Tibial nerve (tissue), 4 donors: ENCODE measurements around the gene ABCB11.

Experiments used
- EP300 ChIP-seq, 2 donors: sonication (generic); formaldehyde crosslinking; IDR thresholded peaks; one replicate each; pipeline ENCODE4 v1.6.1; 2017; ENCODE audit warnings: antibody characterized with exemption in 2 of 2, mild to moderate bottlenecking in 1 of 2
- TF ChIP-seq, protein P1 (sequence below), 5 experiments: fragments of 200-600 bp in 3 of 5; fragments of 450-650 bp in 2 of 5; sonication (generic) in 3 of 5; IDR thresholded peaks; one replicate each; pipeline ENCODE4 v1.5.1; 2016 to 2019; ENCODE audit warnings: antibody characterized with exemption in 5 of 5, mild to moderate bottlenecking in 3 of 5, moderate library complexity in 2 of 5

DNA sequence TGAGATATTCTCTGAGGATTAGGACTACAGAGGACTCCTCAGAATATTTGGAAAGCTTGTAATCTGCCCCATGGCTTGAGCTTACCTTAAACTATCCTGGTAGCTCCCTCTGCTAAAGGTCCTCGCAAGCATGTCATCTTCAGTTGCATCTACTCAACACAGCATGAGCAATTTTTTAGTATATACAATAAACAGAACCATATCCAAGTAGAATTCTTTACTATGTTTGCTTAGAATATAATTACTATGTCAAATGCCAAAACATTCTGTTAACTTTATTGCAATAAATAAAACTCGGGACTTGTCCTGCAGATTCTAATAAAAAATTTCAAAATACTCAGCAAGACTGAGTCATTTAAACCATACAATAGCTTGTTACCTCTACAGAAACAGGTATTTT lies 62.8 kb downstream of the ABCB11 start:
- no peak for TF ChIP-seq EP300 (IDR thresholded peaks at IDR 0.05)
- TF ChIP-seq, protein P1, sequence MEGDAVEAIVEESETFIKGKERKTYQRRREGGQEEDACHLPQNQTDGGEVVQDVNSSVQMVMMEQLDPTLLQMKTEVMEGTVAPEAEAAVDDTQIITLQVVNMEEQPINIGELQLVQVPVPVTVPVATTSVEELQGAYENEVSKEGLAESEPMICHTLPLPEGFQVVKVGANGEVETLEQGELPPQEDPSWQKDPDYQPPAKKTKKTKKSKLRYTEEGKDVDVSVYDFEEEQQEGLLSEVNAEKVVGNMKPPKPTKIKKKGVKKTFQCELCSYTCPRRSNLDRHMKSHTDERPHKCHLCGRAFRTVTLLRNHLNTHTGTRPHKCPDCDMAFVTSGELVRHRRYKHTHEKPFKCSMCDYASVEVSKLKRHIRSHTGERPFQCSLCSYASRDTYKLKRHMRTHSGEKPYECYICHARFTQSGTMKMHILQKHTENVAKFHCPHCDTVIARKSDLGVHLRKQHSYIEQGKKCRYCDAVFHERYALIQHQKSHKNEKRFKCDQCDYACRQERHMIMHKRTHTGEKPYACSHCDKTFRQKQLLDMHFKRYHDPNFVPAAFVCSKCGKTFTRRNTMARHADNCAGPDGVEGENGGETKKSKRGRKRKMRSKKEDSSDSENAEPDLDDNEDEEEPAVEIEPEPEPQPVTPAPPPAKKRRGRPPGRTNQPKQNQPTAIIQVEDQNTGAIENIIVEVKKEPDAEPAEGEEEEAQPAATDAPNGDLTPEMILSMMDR (IDR thresholded peaks at IDR 0.05) = no peak
